DMS114 treated with DMSO at 0.1 percent for 48 hours (cell line): ENCODE measurements around the gene VRK3.
A peak's percentile ranks its signal among the peaks of the same experiment; 100 is the strongest.
"Not testable (repeated sequence)": the region's sequence is repeated elsewhere in the genome, so short reads cannot be mapped to it uniquely, and the experiment has no call there.

Experiments used
- DNase-seq: peaks from one replicate; lab custom pipeline; 2025; ENCODE audit not compliant: unreplicated experiment; lab: John Stamatoyannopoulos, UW

VRK3 gene, protein sequence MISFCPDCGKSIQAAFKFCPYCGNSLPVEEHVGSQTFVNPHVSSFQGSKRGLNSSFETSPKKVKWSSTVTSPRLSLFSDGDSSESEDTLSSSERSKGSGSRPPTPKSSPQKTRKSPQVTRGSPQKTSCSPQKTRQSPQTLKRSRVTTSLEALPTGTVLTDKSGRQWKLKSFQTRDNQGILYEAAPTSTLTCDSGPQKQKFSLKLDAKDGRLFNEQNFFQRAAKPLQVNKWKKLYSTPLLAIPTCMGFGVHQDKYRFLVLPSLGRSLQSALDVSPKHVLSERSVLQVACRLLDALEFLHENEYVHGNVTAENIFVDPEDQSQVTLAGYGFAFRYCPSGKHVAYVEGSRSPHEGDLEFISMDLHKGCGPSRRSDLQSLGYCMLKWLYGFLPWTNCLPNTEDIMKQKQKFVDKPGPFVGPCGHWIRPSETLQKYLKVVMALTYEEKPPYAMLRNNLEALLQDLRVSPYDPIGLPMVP

GRCh38 chr19:50025022-50025793 lies at the start of gene VRK3:
TSS of gene VRK3 (minus strand) at chr19:50025372. CDS start at chr19:50016162, 9,210 bp downstream.
- DNase-seq, result peak; percentile 96

- not testable (repeated sequence) for DNase-seq
Measured at GRCh38 chr19:50068382-50068781, 43.2 kb upstream of the VRK3 start.

GRCh38 chr19:50067575-50067974 lies 42.4 kb upstream of the VRK3 start:
- DNase-seq, result no peak

DNA sequence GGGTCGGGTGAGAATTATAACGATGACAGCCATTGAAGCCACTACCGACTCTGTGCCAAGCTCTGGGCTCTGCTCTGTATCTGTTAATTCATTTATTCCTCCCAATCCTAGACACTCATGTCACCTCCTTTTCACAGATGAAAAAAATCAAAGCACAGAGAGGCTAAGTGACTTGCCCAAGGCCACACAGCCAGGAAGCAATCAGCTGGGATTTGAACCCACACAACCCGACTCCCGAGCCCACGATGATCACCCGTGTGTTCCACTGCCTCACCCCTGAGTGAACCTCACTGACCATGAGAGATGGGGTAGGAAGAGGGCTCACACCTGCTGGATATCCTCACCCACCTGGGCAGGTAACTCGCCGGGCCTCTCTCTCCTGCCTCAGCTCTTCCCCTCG lies 40.8 kb upstream of the VRK3 start:
- DNase-seq, result no peak

GRCh38 chr19:50061650-50062049 lies 36.5 kb upstream of the VRK3 start:
- no peak for DNase-seq

DNA sequence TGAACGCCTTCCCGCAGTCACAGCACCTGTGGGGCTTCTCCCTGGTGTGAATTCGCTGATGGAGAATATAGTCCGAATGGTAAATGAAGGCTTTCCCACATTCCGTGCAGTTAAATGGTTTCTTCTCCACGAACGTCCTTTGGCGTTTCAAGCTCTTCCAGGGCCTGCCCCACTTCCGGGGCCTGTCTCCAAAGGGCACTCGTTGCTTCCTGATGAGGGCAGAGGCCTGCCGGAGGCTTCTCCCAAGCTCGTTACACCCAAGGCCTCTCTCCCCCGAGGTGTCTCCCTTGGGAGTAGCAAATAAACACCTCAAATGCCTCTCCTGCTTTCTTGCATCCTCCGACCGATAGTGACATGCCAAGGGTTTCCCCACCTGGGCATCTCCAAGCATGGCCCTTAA lies 34.9 kb upstream of the VRK3 start:
- DNase-seq, result no peak

GRCh38 chr19:50059045-50059444 lies 33.9 kb upstream of the VRK3 start:
- no peak for DNase-seq

- DNase-seq, result no peak
Measured at GRCh38 chr19:50058425-50058824, 33.3 kb upstream of the VRK3 start.

DNA sequence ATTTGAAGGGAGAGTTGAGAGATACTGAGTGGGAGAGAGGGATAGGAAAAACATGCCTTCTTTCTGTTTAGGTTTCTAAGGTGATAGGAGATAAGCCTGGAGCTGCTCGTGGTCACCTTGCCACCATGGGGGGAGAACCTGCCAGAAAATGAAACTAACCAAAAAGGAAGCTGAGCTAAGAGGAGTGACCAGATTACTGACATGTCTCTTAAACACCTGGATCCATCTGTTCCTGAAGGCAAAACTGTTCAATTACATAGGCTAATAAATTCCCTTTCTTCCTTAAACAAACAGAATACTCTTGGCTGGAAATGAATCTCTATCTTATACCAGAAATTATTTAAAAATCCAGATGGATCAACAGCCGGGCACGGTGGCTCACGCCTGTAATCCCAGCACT lies 27.9 kb upstream of the VRK3 start:
- no peak for DNase-seq

DNA sequence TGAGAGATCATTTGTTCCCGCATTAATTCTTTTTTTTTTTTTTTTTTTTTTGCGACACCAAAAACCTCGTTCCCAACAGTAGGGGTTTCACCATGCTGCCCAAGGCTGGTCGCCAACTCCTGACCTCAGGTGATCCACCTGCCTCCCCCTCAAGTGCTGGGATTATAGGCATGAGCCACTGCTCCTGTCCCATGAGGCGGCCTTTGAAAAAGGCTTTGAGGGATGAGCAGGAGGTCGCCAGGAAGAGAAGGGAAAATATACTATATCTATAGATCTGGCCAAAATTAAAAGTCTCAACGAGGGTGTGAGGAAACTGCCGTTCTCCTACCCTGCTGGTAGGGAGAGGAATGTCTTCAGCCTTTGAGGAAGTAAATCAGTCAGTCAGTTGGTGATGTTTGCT lies 26.8 kb upstream of the VRK3 start:
- DNase-seq, result no peak

DNA sequence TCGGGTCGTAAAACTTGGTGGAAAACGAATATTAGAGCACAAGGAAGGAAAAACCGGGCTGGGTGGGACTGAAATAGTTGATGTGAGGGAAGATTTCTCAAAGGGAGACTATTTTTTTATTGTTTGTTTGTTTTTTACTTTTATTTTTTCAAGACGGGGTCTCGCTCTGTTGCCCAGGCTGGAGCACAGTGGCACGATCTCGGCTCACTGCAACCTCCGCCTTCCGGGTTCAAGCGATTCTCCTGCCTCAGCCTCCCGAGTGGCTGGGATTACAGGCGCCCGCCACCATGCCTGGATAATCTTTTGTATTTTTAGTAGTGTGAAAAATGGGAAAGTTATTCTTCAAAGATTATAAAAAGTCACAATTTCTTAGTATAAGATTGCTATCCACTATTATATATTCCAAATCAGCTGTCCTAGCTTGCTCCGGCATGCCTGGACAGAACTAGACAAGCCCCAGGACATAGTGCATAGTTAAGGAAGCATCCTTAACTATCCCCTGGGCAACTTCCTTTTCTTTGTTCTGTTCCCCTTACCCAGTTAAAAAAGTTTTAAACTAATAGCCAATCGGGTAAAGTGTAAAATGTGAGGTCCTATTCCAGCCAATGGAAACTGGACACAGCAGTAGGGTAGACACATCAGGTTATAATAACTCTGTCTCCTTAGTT lies 26.2 kb upstream of the VRK3 start:
- not testable (repeated sequence) for DNase-seq

GRCh38 chr19:50050406-50051227 lies 25.4 kb upstream of the VRK3 start:
- peak; percentile 82 for DNase-seq

GRCh38 chr19:50047671-50048070 lies 22.5 kb upstream of the VRK3 start:
- DNase-seq, result no peak

- no peak for DNase-seq
Measured at GRCh38 chr19:50046649-50047503, 21.7 kb upstream of the VRK3 start.

- DNase-seq, result no peak
Measured at GRCh38 chr19:50044922-50045321, 19.8 kb upstream of the VRK3 start.

DNA sequence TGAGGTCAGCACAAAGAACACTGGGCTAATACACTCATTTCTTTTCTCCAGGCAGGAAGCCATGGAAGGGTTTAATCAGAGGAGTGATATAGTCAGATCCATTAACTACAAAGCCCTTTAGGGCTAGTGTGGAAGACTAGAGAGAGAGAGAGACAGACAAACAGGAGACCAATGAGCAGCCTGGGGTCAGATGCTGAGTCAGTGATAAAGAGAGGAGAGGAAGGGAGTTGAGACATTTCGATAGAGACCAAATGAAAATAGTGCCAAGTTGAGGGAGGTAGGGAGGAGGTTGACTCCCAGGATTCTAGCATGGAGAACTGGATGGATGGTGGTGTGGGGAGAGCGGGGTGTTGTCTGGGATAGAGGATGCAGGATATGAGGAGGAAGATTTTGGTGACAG lies 18.8 kb upstream of the VRK3 start:
- DNase-seq, result no peak

DNA sequence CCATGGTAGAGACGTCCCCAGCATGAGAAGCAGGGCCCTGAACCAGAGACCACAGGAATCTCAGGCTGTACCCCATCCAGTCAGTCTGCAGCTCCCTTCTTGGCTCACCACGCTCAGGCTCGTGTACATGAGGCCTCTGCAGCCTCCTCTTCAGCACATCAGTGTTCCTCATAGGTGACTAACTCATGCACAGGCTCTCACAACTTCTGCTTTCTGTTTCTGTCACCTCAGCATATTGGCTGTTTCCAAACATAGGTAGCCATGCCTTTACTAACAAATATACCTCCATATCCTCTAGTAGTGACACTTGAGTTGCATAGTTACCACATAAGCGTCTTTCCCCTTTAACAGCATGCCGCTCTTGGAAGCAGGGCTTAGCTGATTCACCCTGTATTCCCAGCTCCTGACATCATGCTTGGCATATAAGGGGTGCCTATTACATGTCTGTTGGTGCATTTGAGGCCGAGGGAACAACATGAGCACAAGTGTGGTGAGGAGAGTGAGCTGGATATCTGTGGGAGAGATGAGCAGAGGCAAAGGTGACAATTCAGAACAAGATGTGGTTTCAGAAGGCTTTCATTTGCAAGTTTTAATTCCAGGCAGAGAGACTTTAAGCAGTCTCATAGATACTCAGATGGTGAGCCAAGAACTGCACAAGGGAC lies 17.3 kb upstream of the VRK3 start:
- no peak for DNase-seq

DNA sequence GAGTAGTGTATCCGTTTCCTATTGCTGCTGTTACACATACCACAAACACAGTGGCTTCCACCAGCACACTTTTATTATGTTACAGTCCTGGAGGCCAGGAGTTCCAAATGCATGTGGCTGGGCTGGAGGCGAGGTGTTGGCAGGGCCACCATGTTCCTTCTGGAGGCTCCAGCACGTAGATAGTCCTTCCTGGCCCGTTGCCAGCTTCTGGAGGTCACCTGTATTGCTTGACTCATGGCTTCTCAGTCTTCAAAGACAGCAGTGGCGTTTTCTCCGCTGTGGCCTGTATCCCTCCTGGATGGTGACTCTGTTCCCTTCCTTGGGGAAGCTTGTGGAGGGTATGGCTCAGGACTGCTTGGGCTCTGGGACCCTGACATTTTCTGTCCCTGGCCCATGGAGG lies 15.8 kb upstream of the VRK3 start:
- no peak for DNase-seq

DNA sequence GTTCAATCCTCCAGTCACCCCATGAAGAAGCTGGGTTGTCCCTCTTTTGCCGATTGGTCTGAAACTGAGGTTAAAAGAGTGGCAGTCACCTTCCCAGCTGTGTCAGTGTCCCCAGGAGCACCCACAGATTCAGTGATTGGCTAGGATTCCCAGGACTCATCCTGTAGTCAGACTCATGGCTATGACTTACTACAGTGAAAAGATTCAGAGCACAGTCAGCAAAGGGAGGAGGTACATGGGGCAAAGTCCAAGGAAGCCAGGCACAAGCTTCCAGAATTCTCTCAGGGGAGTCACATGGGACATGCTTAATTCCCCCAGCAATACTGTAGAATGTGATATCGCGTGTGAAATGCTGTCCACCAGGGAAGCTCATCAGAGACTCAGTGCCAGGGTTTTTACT lies 14.8 kb upstream of the VRK3 start:
- no peak for DNase-seq
